OCI-LY1 (cell line): ENCODE results near the gene CEP68.

Experiments
- EZH2 ChIP-seq: fragments of 200-600 bp; sonication (generic), shearing (Covaris generic); IDR thresholded peaks from 2 replicates; pipeline ENCODE4 v1.8.0; 2017; ENCODE audit warnings: borderline replicate concordance, mixed run types, mild to moderate bottlenecking, antibody characterized with exemption, low read length, moderate library complexity, mixed read lengths
- TF ChIP-seq, protein P1 (sequence below): fragments of 200-600 bp; sonication (generic), shearing (Covaris generic); IDR thresholded peaks from 2 replicates; pipeline ENCODE4 v1.5.1; 2017; ENCODE audit warnings: mild to moderate bottlenecking, antibody characterized with exemption, low read length, moderate library complexity, mixed read lengths

- TF ChIP-seq, protein P1, sequence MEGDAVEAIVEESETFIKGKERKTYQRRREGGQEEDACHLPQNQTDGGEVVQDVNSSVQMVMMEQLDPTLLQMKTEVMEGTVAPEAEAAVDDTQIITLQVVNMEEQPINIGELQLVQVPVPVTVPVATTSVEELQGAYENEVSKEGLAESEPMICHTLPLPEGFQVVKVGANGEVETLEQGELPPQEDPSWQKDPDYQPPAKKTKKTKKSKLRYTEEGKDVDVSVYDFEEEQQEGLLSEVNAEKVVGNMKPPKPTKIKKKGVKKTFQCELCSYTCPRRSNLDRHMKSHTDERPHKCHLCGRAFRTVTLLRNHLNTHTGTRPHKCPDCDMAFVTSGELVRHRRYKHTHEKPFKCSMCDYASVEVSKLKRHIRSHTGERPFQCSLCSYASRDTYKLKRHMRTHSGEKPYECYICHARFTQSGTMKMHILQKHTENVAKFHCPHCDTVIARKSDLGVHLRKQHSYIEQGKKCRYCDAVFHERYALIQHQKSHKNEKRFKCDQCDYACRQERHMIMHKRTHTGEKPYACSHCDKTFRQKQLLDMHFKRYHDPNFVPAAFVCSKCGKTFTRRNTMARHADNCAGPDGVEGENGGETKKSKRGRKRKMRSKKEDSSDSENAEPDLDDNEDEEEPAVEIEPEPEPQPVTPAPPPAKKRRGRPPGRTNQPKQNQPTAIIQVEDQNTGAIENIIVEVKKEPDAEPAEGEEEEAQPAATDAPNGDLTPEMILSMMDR, result no peak
- no peak for TF ChIP-seq EZH2
These were observed 20.1 kb downstream of the CEP68 start for GRCh38 chr2:65076345-65076710.
